NCI-H1694 (cell line): ENCODE data around the gene FGFBP2.

Experiments
- DNase-seq: peaks from one replicate; lab custom pipeline; 2025; lab: John Stamatoyannopoulos, UW

The FGFBP2 gene, protein sequence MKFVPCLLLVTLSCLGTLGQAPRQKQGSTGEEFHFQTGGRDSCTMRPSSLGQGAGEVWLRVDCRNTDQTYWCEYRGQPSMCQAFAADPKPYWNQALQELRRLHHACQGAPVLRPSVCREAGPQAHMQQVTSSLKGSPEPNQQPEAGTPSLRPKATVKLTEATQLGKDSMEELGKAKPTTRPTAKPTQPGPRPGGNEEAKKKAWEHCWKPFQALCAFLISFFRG

DNA sequence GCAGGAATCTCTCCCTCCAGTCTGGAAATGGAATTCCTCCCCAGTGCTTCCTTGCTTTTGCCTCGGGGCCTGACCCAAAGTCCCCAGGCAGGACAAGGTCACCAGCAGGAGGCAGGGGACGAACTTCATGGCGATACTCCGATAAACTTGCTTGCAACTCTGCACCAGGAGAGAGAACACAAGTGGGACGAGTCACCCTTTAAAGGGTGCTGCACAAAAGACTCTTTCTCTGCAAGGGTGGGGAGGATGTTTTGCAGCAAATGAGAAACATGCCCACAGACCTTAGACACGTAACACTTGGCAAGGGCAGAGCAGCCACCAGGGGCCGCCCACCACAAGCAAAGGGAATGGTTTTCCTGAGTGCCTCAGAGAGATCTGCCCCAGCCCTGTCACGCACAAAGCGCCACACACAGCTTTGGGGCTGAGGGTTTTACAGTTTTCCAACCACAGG lies at the start of gene FGFBP2:
FGFBP2 (minus strand) TSS at position 175 of the 451 bp plus-strand sequence; CDS start at position 129, 46 bp downstream.
- no peak for DNase-seq

DNA sequence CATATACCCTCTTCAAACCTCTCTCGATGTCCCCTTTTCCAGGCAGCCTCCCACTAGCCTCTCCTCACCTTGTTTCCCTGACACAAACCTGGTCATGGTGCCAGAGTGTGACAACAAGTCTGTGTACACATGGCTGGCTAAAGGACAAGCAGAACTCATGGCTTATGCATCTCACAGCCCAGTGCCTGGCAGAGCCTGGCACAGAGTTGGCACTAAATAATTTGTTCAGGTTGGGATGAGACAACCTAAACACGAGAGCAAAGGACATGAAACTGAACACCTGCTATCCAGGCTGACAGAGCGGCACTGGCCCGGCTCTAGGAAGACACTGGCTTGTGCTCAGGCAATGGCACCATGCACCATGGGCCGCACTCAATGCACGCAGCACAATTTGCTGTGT lies 48.2 kb upstream of the FGFBP2 start:
- no peak for DNase-seq

DNA sequence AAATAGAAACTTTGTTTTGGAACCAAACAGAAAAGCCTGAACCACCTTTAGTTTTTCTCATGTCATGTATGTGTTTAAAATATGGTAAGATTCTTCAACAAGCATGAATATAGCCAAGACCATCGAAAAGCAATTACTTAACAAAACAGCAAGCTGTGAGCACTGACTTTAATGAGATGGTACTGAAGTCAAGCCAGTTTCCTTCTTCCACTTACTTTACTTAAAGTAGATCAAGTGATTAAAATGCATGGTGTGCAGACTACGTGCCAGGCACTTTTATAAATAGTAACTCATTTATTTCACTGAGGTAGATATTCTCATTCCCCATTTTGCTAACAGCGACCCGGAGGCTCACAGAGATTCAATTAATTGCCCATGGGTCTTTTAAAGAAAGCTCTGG lies 46.2 kb upstream of the FGFBP2 start:
- DNase-seq, result no peak

DNA sequence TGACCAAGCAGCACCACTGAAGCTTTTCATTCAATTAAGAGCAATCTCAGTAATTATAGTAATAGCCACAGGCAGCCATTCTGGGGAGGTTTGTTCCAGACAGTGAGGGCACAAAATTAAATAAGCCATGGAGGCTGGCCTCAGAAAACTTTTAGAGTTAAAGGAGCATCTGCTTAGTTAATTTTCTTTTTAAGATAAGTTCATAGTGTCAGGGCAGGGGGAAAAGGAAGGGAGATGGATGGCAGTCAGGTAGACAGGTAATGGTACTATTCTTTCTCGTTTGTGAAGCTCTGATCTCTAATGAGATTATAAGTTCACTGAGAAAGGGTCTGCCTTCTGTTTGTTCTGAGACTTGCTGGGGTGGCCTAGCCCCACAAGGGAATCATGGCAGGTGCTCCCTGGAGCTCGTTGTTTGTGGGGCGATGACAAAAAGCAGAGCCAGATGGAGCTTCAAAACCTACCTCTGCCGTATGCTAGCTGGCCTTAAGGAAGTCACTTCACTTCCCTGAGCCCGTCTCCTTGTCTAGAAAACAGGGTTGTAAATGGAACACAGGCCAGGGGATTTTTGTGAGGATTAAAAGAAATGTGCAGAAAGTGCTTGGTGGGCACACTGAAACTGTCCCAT lies 44.6 kb upstream of the FGFBP2 start:
- no peak for DNase-seq

DNA sequence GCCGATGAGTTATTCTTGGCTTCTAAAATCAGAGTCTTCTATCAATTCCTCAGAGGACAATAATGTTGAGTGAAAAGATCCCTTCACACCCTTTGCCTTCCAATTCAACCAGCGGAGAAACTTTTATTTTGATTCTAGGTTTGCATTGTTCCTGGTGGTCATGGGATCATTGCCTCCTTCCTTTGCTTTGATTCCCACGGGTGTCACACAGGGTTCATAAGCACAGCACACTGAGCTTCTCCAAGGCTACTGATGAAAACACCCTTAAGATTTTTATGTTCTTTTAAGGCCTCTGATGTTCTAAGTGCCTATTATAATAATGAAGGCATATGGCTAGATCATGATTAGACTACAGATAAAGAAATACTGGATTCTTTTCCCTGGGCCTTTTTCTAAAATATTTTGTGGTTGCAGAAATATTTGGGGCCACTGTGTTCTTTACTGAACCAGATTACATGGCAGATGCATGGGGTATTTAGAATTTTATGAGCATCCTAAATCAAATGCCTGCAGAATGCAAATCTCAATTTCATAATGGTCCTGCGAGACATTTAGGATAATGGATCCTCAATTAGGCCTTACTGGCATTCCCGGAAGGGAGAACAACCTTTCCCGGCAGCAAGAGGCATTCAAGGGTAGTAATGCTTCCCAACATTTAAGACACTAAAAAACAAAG lies 43.9 kb upstream of the FGFBP2 start:
- no peak for DNase-seq

DNA sequence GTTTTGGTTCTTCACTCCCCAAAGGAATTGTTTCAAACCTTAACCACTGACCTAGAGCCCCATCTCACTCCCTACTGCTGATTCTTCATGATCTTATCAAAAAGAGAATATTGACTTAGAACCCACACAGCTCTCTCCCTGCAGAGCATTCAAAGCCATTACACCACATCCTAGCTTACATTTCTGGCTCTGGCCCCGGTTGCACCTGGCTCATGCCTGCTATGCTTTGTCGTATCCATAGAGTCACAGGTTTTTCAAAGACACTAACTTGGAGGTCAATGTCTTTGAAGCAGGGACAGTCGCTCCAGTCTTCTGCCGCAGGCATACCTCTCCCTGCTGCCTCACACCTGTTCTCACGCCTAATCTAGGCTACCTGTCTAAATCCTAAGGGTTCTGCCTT lies 42.7 kb upstream of the FGFBP2 start:
- no peak for DNase-seq

DNA sequence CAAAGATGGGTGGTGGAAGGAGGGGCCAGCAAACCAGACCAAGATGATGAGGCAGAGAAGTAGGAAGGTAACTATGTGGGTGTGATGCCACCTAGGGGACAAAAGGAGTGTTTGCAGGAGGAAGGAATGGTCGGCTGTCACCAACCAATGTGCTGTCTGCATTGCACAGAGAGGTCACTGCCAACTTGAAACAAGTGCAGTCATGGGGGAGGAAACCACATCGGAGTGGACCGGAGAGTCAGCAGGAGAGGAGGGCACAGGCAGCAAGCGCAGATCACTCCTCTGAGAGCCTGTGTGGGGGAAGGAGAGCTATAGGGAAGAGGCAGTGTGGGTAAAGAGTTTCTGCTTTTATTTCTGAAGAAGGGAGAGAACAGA lies 38.5 kb upstream of the FGFBP2 start:
- DNase-seq, result no peak

DNA sequence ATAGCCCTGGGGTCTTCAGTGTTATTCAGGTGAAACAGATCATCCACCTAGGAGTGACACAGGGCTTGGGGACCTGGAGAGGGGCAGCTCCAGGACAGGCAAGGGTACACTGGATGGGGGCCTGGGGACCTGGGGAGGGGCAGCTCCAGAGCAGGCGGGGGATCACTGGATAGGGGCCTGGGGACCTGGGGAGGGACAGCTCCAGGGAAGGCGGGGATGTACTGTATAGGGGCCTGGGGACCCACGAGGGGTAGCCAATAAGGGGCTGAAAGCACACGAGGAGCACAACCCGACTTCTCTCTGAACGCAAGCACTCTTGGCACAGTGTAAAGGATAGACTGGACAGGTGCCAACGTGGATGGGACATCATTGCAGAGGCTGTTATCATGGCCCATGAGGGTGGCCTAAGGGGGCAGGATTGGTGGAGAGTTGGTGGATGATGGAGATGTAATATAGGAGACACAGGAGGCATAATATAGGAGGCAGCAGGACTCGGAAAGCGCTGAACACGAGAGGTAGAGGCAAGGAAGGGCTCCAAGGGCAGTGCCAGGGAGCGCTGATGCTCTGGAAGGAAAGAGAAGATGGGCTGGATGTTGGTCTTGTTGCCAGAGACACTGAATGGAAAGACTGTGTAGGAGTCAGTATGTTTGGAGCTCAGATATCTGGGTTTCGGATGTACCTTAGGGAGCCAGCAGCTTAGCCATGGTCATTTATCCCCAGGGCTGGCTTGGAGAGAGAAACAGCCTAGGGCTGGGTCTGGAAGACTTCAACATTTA lies 37.9 kb upstream of the FGFBP2 start:
- no peak for DNase-seq

DNA sequence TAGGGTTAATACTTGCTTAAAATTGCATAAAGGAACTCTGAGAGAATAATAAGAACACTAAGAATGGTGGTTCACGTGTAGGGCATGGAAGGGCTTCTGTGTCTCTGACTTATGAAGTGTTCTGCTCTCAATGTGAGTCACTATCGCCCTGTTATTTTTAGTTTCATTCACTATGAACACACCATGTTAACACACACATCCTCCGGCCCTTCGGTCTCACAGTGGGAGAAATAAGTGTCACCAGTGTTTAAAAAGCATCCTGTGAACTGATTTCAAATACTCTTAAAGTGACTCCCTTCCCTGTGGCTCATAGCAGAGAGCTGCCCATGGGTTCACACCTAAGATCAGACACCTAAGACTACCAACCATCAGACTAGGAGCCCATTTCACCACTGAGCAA lies 33.8 kb upstream of the FGFBP2 start:
- no peak for DNase-seq

DNA sequence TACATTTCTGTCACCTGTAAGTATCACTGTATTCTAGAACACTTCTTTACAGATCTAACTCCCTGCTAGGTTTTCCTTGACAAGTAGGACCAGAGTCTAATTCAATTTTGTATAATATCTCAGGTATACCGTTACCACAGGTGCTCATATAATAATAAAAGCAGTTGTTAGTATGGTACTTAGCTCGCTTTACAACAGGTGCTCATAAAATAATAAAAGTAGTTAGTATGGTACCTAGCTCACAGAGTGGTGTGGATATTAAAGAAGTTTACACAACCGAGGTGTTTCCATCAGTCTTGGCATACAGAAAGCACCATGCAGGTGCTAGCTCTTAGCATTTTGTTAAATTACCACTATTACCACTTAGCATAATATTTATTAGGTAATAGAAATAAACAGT lies 32.9 kb upstream of the FGFBP2 start:
- DNase-seq, result no peak

DNA sequence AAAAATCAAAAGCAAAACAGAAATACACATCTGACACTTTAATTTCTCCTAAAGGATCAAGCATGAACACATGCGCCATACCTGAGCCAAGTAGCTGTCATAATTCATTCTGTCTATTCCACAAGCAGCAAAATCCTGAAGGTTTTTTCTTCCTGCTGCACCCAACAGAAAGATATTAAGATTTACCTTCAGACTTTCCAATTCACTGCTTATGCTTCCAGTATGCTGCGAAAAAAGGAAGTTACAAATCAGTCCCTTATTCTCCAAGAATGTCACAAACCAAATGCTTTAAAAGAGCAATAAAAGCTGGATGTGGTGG lies 29.2 kb upstream of the FGFBP2 start:
- no peak for DNase-seq

DNA sequence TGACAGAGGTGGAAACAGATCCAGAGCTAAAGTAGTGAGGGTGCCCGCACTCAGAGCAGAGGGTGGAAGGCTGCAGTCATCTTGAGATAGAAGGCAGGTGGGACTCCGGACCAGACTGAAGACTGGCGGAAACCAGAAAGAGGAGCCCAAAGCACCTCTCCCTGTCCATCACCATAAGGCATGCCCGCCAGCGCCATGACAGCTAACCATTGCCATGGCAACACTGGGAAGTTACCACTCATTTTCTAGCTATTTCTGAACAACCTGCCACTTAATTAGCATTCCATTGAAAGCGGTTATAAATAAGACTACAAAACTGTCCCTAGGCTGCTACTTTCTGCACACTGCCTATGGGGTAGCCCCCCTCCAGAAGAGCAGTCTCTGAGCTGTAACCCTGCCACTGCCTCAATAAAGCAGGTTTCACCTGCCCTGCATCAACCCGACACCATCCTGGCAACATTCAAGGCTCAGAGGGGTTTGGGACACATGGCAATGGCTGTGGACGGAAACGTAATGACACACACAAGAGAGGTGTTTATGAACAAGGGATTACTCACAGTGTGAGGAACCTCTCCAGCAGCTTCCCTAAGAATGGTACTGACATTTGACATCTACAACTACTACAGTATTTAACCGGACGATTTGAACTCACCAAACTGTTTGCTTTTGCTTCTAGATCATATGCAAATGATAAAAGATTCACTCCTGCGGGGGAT lies 27.8 kb upstream of the FGFBP2 start:
- DNase-seq, result no peak

DNA sequence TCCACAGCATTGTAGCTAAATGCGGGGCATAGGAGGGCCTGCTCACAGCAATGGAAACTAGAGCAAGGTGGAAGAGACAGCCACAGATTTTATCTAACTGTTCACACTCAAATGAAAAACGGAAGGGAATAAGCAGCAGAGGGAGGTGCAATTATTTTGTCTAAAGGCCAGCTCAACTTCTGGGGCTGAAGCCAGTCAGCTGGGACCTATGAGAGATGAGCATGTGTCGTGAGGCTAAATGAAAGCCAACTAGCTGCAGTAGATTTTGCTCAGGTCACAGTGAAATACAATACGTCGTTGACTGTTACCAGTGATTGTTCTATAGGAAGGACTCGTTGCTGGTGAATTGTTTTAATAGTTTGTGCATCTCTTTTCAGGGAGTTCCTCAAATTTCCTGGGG lies 26.4 kb upstream of the FGFBP2 start:
- DNase-seq, result no peak

DNA sequence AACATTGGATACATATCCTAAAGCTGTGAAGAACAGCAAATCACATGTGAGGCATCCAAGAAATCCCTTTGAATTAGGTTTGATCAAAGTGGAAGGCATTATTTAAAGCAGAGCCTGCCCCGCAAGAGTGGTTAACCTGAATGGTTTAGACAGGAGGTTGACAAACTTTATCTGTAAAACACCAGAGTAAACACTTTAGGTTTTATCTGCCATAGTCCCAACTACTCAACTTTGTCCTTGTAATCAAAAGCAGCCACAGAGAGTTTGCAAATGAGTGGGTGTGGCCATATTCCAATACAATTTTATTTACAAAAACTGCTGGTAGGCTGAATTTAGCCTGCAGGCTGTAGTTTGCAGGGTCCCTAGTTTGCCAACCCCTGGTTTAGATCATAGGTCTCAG lies 25.2 kb upstream of the FGFBP2 start:
- DNase-seq, result no peak

DNA sequence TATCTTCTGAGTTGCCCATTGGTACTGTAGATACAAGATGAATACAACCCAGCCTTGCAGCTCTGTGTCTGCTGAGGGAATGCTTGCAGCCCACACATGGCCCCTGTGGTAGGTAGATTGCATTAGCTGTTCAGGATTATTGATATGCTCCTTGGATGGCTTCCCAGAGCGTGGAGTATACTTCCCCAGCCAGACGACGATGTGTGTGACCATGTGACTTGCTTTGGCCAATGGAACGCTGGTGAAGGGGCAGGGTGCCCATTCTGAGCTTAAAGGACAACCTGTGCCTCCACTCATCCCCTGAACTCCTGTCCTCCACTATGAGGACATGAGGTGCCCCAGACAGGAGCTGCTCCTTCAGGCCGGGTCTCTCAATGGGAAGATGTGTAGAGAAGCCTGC lies 23.9 kb upstream of the FGFBP2 start:
- no peak for DNase-seq

DNA sequence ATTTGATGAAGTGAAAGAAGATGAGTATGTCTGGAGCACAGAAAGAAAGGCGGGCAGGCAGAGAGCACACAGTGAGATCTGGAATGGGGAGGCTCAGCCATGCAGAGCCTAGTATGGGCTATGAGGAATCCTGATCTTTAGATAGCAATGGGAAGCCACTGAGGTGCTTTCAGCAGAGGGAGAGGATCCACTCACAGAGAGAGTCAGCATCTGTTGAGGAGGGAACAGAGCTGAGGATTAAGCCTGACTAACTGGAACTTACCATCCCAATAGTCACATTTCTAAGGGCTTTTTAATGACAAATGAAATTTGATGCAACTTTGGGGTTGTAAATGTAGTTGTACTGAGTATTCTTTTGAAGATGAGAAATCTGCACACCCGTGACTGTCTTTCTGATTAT lies 20.6 kb upstream of the FGFBP2 start:
- no peak for DNase-seq

DNA sequence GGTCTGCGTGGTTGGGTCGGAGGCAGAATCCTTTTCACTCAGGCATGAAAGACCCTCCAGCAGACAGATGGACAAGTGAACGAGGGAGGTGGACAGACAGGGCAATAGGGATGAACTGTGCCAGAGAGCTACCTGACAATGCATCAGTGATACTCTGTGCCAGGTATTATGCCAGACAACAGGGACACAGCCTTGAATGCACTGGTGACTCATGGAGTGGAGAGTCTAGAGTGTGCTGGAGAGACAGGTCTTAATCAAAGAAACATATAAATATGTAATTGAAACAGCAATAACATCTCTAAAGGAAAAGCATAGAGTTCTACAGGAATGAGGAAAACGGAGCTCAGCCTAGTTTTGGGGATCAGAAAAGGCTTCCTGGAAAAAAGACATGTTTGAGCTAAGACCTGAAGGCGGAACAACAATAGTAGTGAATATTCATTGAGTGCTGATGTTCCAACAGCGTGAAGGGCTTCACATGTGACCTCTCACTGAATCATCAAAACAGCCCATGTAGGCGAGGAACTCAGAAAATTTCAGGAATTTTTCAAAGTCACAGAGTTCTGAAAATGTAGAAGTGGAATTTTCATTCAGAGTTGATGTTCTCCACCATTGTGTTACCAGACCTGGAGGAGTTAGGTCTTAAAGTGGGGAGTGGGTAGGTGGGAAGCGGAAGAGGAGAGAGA lies 20.0 kb upstream of the FGFBP2 start:
- DNase-seq, result no peak

DNA sequence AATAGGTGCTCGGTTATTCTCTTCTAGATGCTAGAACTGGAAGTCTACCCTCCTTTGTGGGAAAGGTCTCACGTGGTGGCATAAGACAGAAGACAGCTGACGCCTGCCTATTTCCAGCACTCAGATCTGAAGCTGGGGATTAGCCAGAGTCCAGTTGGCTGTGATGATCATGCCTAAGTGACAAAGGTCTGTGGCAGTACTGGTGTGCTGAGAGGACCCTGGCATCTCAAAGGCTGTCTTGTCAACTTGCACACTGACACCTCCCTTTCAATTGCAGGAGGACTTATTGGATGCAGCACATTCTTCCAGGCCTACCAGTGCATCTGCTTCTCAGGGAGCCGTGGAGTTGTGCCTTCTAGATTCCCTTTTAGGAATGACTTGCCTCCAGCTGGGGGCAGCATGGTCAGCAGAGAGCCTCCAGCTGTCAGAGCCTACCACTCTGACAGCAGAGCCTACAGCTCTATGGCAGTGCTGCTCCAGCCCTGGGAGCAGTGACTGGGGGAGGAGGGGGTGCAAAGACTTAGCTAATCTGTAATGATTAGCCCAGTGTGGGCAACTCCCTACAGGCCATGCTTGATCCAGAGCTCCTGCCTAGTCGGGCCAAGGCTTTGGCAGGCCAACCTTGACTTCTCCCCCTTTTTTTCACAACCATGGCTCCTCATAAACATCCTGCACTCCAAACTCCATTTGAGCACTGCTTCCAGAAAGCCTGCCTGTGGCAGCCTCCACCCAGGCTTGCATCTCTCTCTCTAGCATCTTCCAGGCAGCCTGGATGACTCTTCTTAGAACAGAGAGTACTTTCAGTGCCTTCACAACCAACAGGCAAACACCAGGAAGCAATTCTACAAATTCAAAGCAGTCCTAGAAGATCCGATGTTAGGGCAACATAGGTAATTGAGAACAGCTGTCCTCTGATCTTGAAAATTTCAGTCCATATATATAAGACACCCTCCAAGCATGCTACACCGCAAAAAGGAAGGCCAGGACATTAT lies 13.8 kb upstream of the FGFBP2 start:
- no peak for DNase-seq

DNA sequence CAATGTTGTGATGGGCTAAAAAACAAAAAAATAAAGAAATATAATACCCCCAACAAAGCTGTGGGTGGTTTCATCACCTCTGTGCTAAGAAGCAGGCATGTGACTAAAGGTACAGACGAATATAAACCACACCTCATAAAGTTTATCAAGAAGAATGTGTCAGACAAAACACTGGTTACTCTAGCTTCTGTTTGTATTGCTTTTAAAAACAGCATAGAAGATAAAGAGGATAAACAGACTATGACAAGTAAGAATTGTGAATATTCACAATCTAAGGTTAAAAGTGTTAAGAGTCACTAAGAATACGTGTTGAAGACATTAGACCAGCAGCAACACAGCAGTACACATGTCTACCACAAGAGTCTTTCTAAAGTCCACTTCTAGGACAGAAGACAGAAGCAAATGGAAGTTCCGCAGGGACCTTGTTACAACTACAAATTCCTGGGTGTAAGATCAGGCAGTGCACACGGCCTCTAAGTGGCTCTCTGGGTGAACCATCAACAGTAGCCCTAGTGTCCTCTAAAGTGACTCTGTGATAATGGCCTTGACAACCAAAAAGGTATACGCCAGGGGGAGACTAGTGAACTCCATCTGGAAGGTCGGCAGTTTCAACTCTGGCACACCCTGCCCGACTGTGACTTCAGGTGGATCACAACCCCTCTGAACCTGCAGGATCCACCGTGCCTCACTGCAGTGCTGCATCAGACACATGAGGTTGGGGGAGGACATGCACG lies 8.3 kb upstream of the FGFBP2 start:
- DNase-seq, result no peak
